Measurements from ENCODE around the gene WDR55. TPM values are rescaled to one million over a fixed set of nuclear protein-coding genes. Genes with fewer than 3 reads are reported as not detected.
"Not testable (repeated sequence)": the region's sequence is repeated elsewhere in the genome, so short reads cannot be mapped to it uniquely, and the experiment has no call there.

Gene WDR55
- total RNA-seq, 6 donors from 2014 or later: 23.2 to 44.0 (median 24.5) TPM

GRCh38 chr5:140639148-140639981 is 25.3 kb upstream of the WDR55 start, which contains the start of gene TMCO6:
TSS of gene TMCO6 (plus strand) at chr5:140639451. CDS start at chr5:140639528, 77 bp downstream.
- Histone ChIP-seq H3K27ac (peak within 1 kb of the TSS; percentile 86 to 95 (median 92)), H3K9me3 (no peaks in the 10 kb centered on the region), H3K27me3 (no peaks in the 10 kb centered on the region), H3K4me3 (peak within 1 kb of the TSS; percentile 60 to 88 (median 72)), H3K4me1 (peaks cover 11 to 25% (median 19%) of the 10 kb centered on the region in 4 donors), H3K36me3 (peaks cover 0 to 28% (median 11%) of the 10 kb centered on the region in 4 donors)
- 0% methylated on average over 7 to 58 of the region's 63 CpGs for WGBS, 2 donors
- ATAC-seq (ENCODE audit: low FRiP score in 2 of 2) (peak; percentile 99 to 100), DNase-seq (peak; percentile 99)
- peak in 2 of 4 donors; percentile 29 to 79 for TF ChIP-seq POLR2A (IDR thresholded peaks at IDR 0.05)
- peak; percentile 92 to 94 for TF ChIP-seq POLR2AphosphoS5 (IDR thresholded peaks at IDR 0.05)
- peak; percentile 69 to 79 (median 75) for TF ChIP-seq CTCF (IDR thresholded peaks at IDR 0.05)
- peak in 2 of 4 donors; percentile 30 to 84 for TF ChIP-seq EP300 (IDR thresholded peaks at IDR 0.05)

GRCh38 chr5:140641716-140642115 is 23.0 kb upstream of the WDR55 start:
- no peaks in the 10 kb centered on the region for H3K9me3 ChIP-seq
- peaks cover 0 to 42% (median 22%) of the 10 kb centered on the region in 4 donors for H3K36me3 ChIP-seq
- H3K4me1 ChIP-seq: peaks cover 22 to 28% (median 25%) of the 10 kb centered on the region in 4 donors
- WGBS, 2 donors: 87 to 89% methylated on average over 7 to 8 of the region's 8 CpGs
- no peak overlapping the region for H3K27ac ChIP-seq
- peak in 1 of 2 donors; percentile 55 for DNase-seq
- H3K4me3 ChIP-seq: no peak overlapping the region
- no peaks in the 10 kb centered on the region for H3K27me3 ChIP-seq
- ATAC-seq (ENCODE audit: low FRiP score in 2 of 2): no peak
- TF ChIP-seq POLR2AphosphoS5 (IDR thresholded peaks at IDR 0.05): no peak

GRCh38 chr5:140642718-140643117 is 22.0 kb upstream of the WDR55 start:
- WGBS, 2 donors: 58 to 62% methylated on average over 2 to 3 of the region's 3 CpGs
- Histone ChIP-seq H3K4me3 (no peak overlapping the region), H3K27me3 (no peaks in the 10 kb centered on the region), H3K9me3 (no peaks in the 10 kb centered on the region), H3K4me1 (peaks cover 25 to 31% (median 29%) of the 10 kb centered on the region in 4 donors), H3K36me3 (peaks cover 0 to 42% (median 22%) of the 10 kb centered on the region in 4 donors), H3K27ac (no peak overlapping the region)
- no peak for ATAC-seq (ENCODE audit: low FRiP score in 2 of 2)
- TF ChIP-seq CTCF (IDR thresholded peaks at IDR 0.05) (no peak), POLR2AphosphoS5 (IDR thresholded peaks at IDR 0.05) (no peak), EP300 (IDR thresholded peaks at IDR 0.05) (no peak), POLR2A (IDR thresholded peaks at IDR 0.05) (no peak)
- DNase-seq: no peak

GRCh38 chr5:140647042-140647419 is 17.7 kb upstream of the WDR55 start:
- ATAC-seq (ENCODE audit: low FRiP score in 2 of 2) (peak; percentile 36 to 65), DNase-seq (no peak)
- 1 to 2% methylated on average over 19 to 27 of the region's 27 CpGs for WGBS, 2 donors
- Histone ChIP-seq H3K9me3 (no peaks in the 10 kb centered on the region), H3K4me3 (peak overlapping the region; percentile 67 to 98 (median 88)), H3K4me1 (peaks cover 21 to 30% (median 25%) of the 10 kb centered on the region in 4 donors), H3K27ac (peak overlapping the region; percentile 83 to 91 (median 86)), H3K36me3 (peaks cover 5 to 70% (median 50%) of the 10 kb centered on the region in 4 donors), H3K27me3 (no peaks in the 10 kb centered on the region)
- TF ChIP-seq POLR2AphosphoS5 (IDR thresholded peaks at IDR 0.05) (no peak), EP300 (IDR thresholded peaks at IDR 0.05) (no peak), POLR2A (IDR thresholded peaks at IDR 0.05) (no peak), CTCF (IDR thresholded peaks at IDR 0.05) (no peak)

- ATAC-seq (ENCODE audit: low FRiP score in 2 of 2): no peak
- Histone ChIP-seq H3K27ac (no peak overlapping the region), H3K4me3 (no peak overlapping the region), H3K27me3 (no peaks in the 10 kb centered on the region), H3K4me1 (peaks cover 3 to 5% (median 4%) of the 10 kb centered on the region in 4 donors), H3K9me3 (no peaks in the 10 kb centered on the region), H3K36me3 (peaks cover 64 to 94% (median 88%) of the 10 kb centered on the region in 4 donors)
- WGBS, 2 donors: 93 to 97% methylated on average over 17 of the region's 17 CpGs
- DNase-seq: no peak
- TF ChIP-seq CTCF (IDR thresholded peaks at IDR 0.05) (no peak), EP300 (IDR thresholded peaks at IDR 0.05) (no peak), POLR2A (IDR thresholded peaks at IDR 0.05) (no peak), POLR2AphosphoS5 (IDR thresholded peaks at IDR 0.05) (no peak)
Measured at GRCh38 chr5:140658870-140659269, 5.8 kb upstream of the WDR55 start.

GRCh38 chr5:140660371-140660770 is 4.3 kb upstream of the WDR55 start:
- not testable (repeated sequence) for H3K27ac ChIP-seq; H3K27me3 ChIP-seq; ATAC-seq (ENCODE audit: low FRiP score in 2 of 2); H3K4me3 ChIP-seq; H3K9me3 ChIP-seq; DNase-seq
- peaks cover 52 to 79% (median 74%) of the 10 kb centered on the region in 4 donors for H3K36me3 ChIP-seq
- WGBS, 2 donors: 84 to 95% methylated on average over 6 of the region's 6 CpGs
- peaks cover 5 to 10% (median 7%) of the 10 kb centered on the region in 4 donors for H3K4me1 ChIP-seq
